HCT116 (cell line): ENCODE results near the gene SSH2. TPM values are rescaled to one million over a fixed set of nuclear protein-coding genes. Genes with fewer than 3 reads are reported as not detected.

Source experiments
- ATAC-seq: fragments of 200-7000 bp; cut with Tn5 transposase; 2 replicates; pipeline ENCODE4 v1.9.1; 2020; ENCODE audit warnings: mild to moderate bottlenecking, moderate library complexity
- BruUV-seq: library from RNA; stranded (reverse); fragments of 400-500 nt; replicated peaks from 2 replicates; lab custom pipeline; 2021; lab: Mats Ljungman, UMichigan
- CTCF ChIA-PET: fragments of 300-600 bp; sonication (Branson Sonifier 250); formaldehyde crosslinking; loops from one replicate; lab custom pipeline; 2021; ENCODE audit warnings: antibody characterized with exemption; lab: Charles Lee
- POLR2A ChIA-PET: fragments of 300-600, 350-600 bp; sonication (Branson Sonifier 250); formaldehyde crosslinking; loops from one replicate; lab custom pipeline; 2021; ENCODE audit warnings: antibody characterized with exemption; lab: Charles Lee
- RAD21 ChIA-PET, 2 experiments: fragments of 300-600 bp; sonication (Branson Sonifier 250); formaldehyde crosslinking; loops; one replicate each; lab custom pipeline; 2023; ENCODE audit warnings: low total read pairs in 2 of 2; ENCODE audit not compliant: uncharacterized antibody in 2 of 2, unreplicated experiment in 2 of 2, low non-redundant PET in 1 of 2; lab: Charles Lee
- DNase-seq: peaks from one replicate; pipeline ENCODE4 v3.0.0-alpha.2; 2010; ENCODE audit warnings: low read depth, low spot score
- H2AFZ ChIP-seq: fragments of 200-600 bp; shearing (Covaris generic), sonication (generic); 2 replicates; pipeline ENCODE4 v1.6.1; 2017; ENCODE audit warnings: low read depth, mixed run types, mixed read lengths, antibody characterized with exemption, low read length; ENCODE audit not compliant: poor library complexity, severe bottlenecking
- H3K27ac ChIP-seq: 2 replicates; pipeline ENCODE4 v1.5.1; 2012; ENCODE audit warnings: low read depth, low read length
- H3K27me3 ChIP-seq: fragments of 200-600 bp; sonication (generic); 2 replicates; pipeline ENCODE4 v1.6.1; 2016; ENCODE audit warnings: mixed run types, low read length, mixed read lengths; ENCODE audit not compliant: insufficient read depth
- H3K36me3 ChIP-seq, 2 experiments: fragments of 200-500 bp in 1 of 2; fragments of 200-600 bp in 1 of 2; sonication (Bioruptor generic) in 1 of 2; sonication (generic) in 1 of 2; 2 replicates each; pipeline versions ENCODE4 v1.5.1 to v1.6.1; 2014 to 2016; ENCODE audit warnings: low read length in 2 of 2, inconsistent platforms in 1 of 2, mixed read lengths in 1 of 2, mixed run types in 1 of 2; ENCODE audit not compliant: insufficient read depth in 2 of 2, control insufficient read depth in 1 of 2
- H3K4me1 ChIP-seq, 2 experiments: fragments of 200-600 bp in 1 of 2; sonication (generic) in 1 of 2; 2 replicates each; pipeline versions ENCODE4 v1.5.1 to v1.6.1; 2012 to 2017; ENCODE audit warnings: low read length in 2 of 2, inconsistent platforms in 1 of 2, mild to moderate bottlenecking in 1 of 2, mixed read lengths in 1 of 2, mixed run types in 1 of 2, moderate library complexity in 1 of 2; ENCODE audit not compliant: insufficient read depth in 2 of 2, control insufficient read depth in 1 of 2
- H3K4me2 ChIP-seq: fragments of 200-600 bp; sonication (generic); 2 replicates; pipeline ENCODE4 v1.6.1; 2017; ENCODE audit warnings: mixed run types, low read length, mixed read lengths
- H3K4me3 ChIP-seq, 2 experiments: fragments of 200-600 bp in 1 of 2; sonication (generic) in 1 of 2; replicated peaks in 1 of 2; 2 replicates each; pipeline ENCODE4 v1.5.1; 2011 to 2016; ENCODE audit warnings: low read length in 2 of 2, control low read depth in 1 of 2, low read depth in 1 of 2, mild to moderate bottlenecking in 1 of 2, mixed read lengths in 1 of 2, mixed run types in 1 of 2
- H3K79me2 ChIP-seq: fragments of 200-600 bp; sonication (generic); 2 replicates; pipeline ENCODE4 v1.6.1; 2017; ENCODE audit warnings: mild to moderate bottlenecking, mixed run types, low read length, moderate library complexity, mixed read lengths; ENCODE audit not compliant: insufficient read depth
- H3K9ac ChIP-seq: fragments of 200-600 bp; sonication (generic); 2 replicates; pipeline ENCODE4 v1.6.1; 2016; ENCODE audit warnings: low read length, mixed read lengths
- H3K9me2 ChIP-seq: fragments of 200-600 bp; sonication (generic), shearing (Covaris generic); 2 replicates; pipeline ENCODE4 v1.6.1; 2017; ENCODE audit warnings: mixed run types, mild to moderate bottlenecking, moderate library complexity; ENCODE audit not compliant: insufficient read depth
- H3K9me3 ChIP-seq, 2 experiments: fragments of 200-500 bp in 1 of 2; fragments of 200-600 bp in 1 of 2; sonication (Bioruptor generic) in 1 of 2; sonication (generic) in 1 of 2; 2 replicates each; pipeline ENCODE4 v1.6.1; 2014 to 2017; ENCODE audit warnings: low read length in 2 of 2, mixed read lengths in 2 of 2, inconsistent platforms in 1 of 2, low read depth in 1 of 2, mild to moderate bottlenecking in 1 of 2, mixed run types in 1 of 2, moderate library complexity in 1 of 2; ENCODE audit not compliant: control insufficient read depth in 1 of 2, insufficient read depth in 1 of 2
- H4K20me1 ChIP-seq: fragments of 200-600 bp; sonication (generic), shearing (Covaris generic); 2 replicates; pipeline ENCODE4 v1.6.1; 2017; ENCODE audit warnings: mixed run types, mild to moderate bottlenecking, moderate library complexity; ENCODE audit not compliant: insufficient read depth
- JUND ChIP-seq: IDR thresholded peaks from 2 replicates; pipeline ENCODE4 v1.6.1; 2012
- POLR2A ChIP-seq: IDR thresholded peaks from 2 replicates; pipeline ENCODE4 v1.7.0; 2011; ENCODE audit warnings: borderline replicate concordance; ENCODE audit not compliant: insufficient read depth, insufficient read length; ENCODE audit errors: extremely low read depth
- YY1 ChIP-seq: IDR thresholded peaks from 2 replicates; pipeline ENCODE4 v1.6.1; 2011; ENCODE audit warnings: low read length, low read depth, moderate library complexity, mild to moderate bottlenecking; ENCODE audit not compliant: insufficient replicate concordance; ENCODE audit errors: extremely low read depth
- ZFX ChIP-seq: fragments of 450-650 bp; IDR thresholded peaks from 2 replicates; pipeline ENCODE4 v1.6.1; 2017
- ZNF274 ChIP-seq: fragments of 200-500 bp; sonication (Bioruptor generic); IDR thresholded peaks from 2 replicates; pipeline ENCODE4 v1.6.1; 2014; ENCODE audit warnings: mild to moderate bottlenecking, low read depth, low read length, inconsistent platforms
- intact Hi-C: fragments of 100-400 bp; cut with micrococcal nuclease; formaldehyde crosslinking; loops from 2 replicates; pipeline ENCODE4 v1.10.0; 2022
- total RNA-seq: library from RNA; stranded (reverse); gene quantifications from one replicate; pipeline ENCODE4 v1.2.1, GENCODE V29; 2021; ENCODE audit not compliant: unreplicated experiment
- TF ChIP-seq, protein P1 (sequence below): IDR thresholded peaks from 2 replicates; pipeline ENCODE4 v1.6.1; 2012; ENCODE audit warnings: low read depth

The SSH2 gene
- total RNA-seq, 1 experiment from 2014 or later: 17.0 TPM

DNA sequence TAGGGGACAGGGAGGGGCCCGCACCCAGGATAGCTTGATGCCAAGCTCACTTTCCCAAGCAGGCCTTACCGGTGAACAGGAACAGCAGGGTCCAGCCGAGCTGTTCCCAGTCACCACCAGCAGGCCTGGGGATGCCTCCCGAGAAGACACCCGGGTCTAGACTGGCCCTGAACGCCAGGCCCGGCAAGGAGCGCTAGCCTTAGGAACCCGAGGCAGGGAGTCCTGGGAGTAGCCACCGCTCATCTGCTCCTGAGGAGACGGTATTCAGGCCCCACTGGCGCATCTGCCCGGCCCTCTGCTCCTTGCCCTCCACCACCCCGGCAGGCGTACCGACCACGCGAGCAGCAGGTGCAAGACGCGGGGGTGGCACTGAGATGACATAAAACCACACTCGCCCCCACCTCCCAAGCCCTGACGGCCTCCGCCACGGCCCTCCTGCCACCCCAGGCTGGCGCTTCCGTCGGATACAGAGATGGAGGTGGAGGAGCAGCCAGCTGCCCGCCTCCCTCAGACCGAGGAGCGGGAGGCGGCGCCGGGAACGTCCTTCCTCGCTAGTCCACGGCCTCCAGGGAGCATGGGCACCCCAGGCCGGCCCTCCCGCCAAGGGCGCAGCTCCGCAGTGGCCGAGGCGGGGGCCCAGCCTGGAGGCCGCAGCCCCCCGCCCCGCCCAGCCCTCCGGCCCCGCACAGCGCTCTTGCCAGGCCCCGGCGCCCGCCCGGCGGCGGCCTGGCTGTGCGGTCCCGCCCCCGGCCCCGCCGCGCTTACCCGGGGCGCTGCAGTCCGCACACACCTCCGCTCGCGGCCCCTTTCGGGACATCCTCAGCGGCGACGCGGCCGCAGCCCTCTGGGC is 341.2 kb downstream of the SSH2 start:
- BruUV-seq: no TSS peak
- Histone ChIP-seq H3K36me3 (no peaks in the 10 kb centered on the region), H3K9ac (peak overlapping the region; percentile 83), H3K9me3 (no peaks in the 10 kb centered on the region), H4K20me1 (no peaks in the 10 kb centered on the region), H3K79me2 (peaks cover 55% of the 10 kb centered on the region), H2AFZ (no peak overlapping the region), H3K27ac (peak overlapping the region; percentile 94), H3K4me1 (peaks cover 33 to 73% of the 10 kb centered on the region in 2 experiments), H3K4me2 (peak overlapping the region; percentile 93), H3K4me3 (peak overlapping the region; percentile 86 to 96), H3K9me2 (no peaks in the 10 kb centered on the region), H3K27me3 (no peaks in the 10 kb centered on the region)
- intact Hi-C loops: no loop called here
- ChIA-PET CTCF (no interaction called here), POLR2A (interaction anchor here (0.6 kb wide), 1 partner anchor 412 kb away, joined by 3 read pairs; no protein-coding TSS in a partner anchor), RAD21 (no interaction called here)
- DNase-seq: no peak
- ATAC-seq: peak; percentile 6; the same call in 1 of the 2 replicates
- TF ChIP-seq ZFX: peak; percentile 71
- TF ChIP-seq YY1: no peak

DNA sequence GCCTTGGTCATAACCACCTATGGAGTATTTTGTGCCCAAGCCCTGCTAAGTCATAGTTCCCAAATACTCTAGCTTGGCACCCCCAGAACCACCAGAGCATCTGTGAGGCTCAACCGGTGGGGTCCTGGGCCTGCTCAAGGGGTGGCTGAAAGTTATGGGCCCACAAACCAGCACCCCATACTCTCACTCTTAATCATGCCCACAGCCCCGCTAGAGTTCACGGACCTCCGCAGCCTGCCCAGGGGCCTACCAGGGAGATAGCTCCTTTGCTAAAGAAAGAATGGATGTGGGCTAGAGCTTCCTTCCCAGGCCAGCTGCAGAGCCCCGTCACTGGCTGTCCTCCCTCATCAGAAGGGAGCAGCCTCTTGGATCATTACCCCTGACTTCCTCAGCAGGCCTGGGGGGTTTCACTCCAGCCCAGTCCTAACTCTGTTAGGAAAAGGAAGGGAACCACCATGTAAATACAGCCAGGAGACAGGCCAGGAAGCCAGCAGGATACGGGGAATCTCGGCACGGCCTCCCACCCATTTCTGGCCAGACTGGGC is 341.9 kb downstream of the SSH2 start:
- ChIA-PET CTCF (no interaction called here), RAD21 (no interaction called here), POLR2A (interaction anchor here (0.6 kb wide), 1 partner anchor 412 kb away, joined by 3 read pairs; no protein-coding TSS in a partner anchor)
- no peaks in the 10 kb centered on the region for H3K9me3 ChIP-seq
- TF ChIP-seq POLR2A (no peak), ZNF274 (no peak), JUND (no peak)
- TF ChIP-seq, protein P1, sequence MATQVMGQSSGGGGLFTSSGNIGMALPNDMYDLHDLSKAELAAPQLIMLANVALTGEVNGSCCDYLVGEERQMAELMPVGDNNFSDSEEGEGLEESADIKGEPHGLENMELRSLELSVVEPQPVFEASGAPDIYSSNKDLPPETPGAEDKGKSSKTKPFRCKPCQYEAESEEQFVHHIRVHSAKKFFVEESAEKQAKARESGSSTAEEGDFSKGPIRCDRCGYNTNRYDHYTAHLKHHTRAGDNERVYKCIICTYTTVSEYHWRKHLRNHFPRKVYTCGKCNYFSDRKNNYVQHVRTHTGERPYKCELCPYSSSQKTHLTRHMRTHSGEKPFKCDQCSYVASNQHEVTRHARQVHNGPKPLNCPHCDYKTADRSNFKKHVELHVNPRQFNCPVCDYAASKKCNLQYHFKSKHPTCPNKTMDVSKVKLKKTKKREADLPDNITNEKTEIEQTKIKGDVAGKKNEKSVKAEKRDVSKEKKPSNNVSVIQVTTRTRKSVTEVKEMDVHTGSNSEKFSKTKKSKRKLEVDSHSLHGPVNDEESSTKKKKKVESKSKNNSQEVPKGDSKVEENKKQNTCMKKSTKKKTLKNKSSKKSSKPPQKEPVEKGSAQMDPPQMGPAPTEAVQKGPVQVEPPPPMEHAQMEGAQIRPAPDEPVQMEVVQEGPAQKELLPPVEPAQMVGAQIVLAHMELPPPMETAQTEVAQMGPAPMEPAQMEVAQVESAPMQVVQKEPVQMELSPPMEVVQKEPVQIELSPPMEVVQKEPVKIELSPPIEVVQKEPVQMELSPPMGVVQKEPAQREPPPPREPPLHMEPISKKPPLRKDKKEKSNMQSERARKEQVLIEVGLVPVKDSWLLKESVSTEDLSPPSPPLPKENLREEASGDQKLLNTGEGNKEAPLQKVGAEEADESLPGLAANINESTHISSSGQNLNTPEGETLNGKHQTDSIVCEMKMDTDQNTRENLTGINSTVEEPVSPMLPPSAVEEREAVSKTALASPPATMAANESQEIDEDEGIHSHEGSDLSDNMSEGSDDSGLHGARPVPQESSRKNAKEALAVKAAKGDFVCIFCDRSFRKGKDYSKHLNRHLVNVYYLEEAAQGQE: no peak
- H3K79me2 ChIP-seq: peaks cover 60% of the 10 kb centered on the region
- H3K36me3 ChIP-seq: no peaks in the 10 kb centered on the region
- H3K4me2 ChIP-seq: peak overlapping the region; percentile 93
- H3K27me3 ChIP-seq: no peaks in the 10 kb centered on the region
- intact Hi-C loops: no loop called here
- no peak overlapping the region for H2AFZ ChIP-seq
- no peak for ATAC-seq
- peaks cover 33 to 73% of the 10 kb centered on the region in 2 experiments for H3K4me1 ChIP-seq
- BruUV-seq: no TSS peak
- peak overlapping the region; percentile 83 for H3K9ac ChIP-seq
- H3K9me2 ChIP-seq: no peaks in the 10 kb centered on the region
- H3K27ac ChIP-seq: peak overlapping the region; percentile 94
- no peak for DNase-seq
- peak overlapping the region; percentile 86 to 96 for H3K4me3 ChIP-seq
- no peaks in the 10 kb centered on the region for H4K20me1 ChIP-seq
